NCI-H2171 (cell line): ENCODE measurements around the gene OSBPL5.
A peak's percentile ranks its signal among the peaks of the same experiment; 100 is the strongest.

ENCODE experiments used
- DNase-seq: peaks from one replicate; lab custom pipeline; 2025; lab: John Stamatoyannopoulos, UW

The OSBPL5 gene

GRCh38 chr11:3162410-3163240, 2.5 kb downstream of the OSBPL5 start:
- no peak for DNase-seq

GRCh38 chr11:3161720-3162409, 3.2 kb downstream of the OSBPL5 start:
- DNase-seq = no peak

- DNase-seq = no peak
Measured at GRCh38 chr11:3161309-3161708, 3.8 kb downstream of the OSBPL5 start.

- no peak for DNase-seq
Measured at GRCh38 chr11:3160252-3161031, 4.7 kb downstream of the OSBPL5 start.

GRCh38 chr11:3159296-3160190, 5.6 kb downstream of the OSBPL5 start:
- no peak for DNase-seq

- DNase-seq = no peak
Measured at GRCh38 chr11:3158821-3159220, 6.3 kb downstream of the OSBPL5 start.

GRCh38 chr11:3158131-3158591, 6.9 kb downstream of the OSBPL5 start:
- no peak for DNase-seq

GRCh38 chr11:3157381-3158130, 7.6 kb downstream of the OSBPL5 start:
- no peak for DNase-seq

- DNase-seq = no peak
Measured at GRCh38 chr11:3156661-3157311, 8.3 kb downstream of the OSBPL5 start.

GRCh38 chr11:3156282-3156660, 8.8 kb downstream of the OSBPL5 start:
- no peak for DNase-seq

GRCh38 chr11:3155691-3156258, 9.3 kb downstream of the OSBPL5 start:
- DNase-seq = no peak

- no peak for DNase-seq
Measured at GRCh38 chr11:3155216-3155615, 9.9 kb downstream of the OSBPL5 start.

- peak; percentile 51 for DNase-seq
Measured at GRCh38 chr11:3154001-3154599, 11.0 kb downstream of the OSBPL5 start.

- DNase-seq = no peak
Measured at GRCh38 chr11:3153291-3153861, 11.7 kb downstream of the OSBPL5 start.

GRCh38 chr11:3152471-3153110, 12.5 kb downstream of the OSBPL5 start:
- no peak for DNase-seq

GRCh38 chr11:3150726-3151125, 14.4 kb downstream of the OSBPL5 start:
- no peak for DNase-seq

GRCh38 chr11:3149852-3150188, 15.3 kb downstream of the OSBPL5 start:
- no peak for DNase-seq

GRCh38 chr11:3148990-3149851, 15.9 kb downstream of the OSBPL5 start:
- no peak for DNase-seq
